ENCODE measurements around the gene SUSD3.

The SUSD3 gene

DNA sequence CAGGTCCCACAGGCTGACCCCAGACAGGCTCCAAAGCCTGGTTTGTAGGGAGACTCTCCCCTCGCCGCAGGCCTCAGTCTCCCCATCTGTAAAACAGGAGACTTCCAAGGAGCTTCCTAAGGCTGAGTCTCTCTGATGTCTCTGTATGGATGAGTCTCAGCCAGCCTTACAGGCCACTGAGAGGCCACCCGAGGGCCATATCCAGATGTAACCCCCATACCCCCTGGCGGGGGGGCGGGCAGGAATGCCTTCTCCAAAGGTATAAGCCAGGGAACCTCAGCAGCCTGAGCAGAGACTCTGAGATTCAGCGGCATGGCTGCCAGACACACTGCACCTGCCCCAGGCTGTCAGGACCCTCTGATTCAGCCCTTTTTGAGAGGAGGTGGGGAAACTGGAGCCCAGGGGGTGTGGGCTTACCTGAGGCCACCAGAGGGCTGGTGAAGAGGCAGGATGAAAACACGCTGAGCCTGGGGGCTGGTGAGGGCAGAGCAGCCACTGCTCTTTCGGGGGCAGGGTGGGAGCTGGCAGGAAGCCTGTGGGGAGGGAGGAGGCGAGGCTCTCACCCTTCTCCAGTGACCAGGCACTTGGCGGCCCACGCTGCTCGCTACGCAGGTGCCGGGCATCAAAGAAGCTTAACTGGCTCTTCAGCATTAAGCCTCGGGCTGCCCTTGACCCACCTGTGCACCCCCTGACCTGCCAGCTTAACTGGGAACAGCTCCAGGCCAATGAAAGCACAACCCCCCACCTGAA is 5.5 kb upstream of the SUSD3 start:
- no peak for DNase-seq (ENCODE audit: low spot score)

DNA sequence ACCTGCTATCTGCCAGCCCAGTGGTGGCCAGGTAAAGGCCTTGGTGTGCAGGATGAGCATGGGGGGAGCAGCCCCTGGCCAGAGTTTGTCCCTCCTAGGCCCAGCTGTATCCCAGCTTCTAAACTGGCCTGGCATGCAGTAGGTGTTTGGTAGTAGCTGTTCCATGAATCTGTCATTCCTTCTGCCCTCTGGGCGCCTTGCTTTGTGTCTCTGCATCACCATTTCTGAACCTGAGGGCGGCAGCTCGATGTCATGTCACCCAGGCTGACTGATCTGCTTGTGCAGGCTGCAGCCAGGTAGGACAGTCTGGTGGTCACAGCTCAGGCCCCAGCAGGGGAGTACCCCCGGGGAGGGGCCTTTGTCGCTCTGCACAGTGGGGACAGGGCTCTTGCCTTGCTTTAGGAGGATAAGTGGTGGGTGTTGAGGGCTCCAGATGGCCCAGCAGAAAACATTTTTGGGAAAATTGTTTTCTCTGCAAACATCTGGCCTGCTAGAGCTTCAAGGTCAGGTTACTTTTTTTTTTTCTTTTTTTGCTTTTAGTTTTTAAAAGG is 4.6 kb upstream of the SUSD3 start:
- DNase-seq (ENCODE audit: low spot score) = no peak

DNA sequence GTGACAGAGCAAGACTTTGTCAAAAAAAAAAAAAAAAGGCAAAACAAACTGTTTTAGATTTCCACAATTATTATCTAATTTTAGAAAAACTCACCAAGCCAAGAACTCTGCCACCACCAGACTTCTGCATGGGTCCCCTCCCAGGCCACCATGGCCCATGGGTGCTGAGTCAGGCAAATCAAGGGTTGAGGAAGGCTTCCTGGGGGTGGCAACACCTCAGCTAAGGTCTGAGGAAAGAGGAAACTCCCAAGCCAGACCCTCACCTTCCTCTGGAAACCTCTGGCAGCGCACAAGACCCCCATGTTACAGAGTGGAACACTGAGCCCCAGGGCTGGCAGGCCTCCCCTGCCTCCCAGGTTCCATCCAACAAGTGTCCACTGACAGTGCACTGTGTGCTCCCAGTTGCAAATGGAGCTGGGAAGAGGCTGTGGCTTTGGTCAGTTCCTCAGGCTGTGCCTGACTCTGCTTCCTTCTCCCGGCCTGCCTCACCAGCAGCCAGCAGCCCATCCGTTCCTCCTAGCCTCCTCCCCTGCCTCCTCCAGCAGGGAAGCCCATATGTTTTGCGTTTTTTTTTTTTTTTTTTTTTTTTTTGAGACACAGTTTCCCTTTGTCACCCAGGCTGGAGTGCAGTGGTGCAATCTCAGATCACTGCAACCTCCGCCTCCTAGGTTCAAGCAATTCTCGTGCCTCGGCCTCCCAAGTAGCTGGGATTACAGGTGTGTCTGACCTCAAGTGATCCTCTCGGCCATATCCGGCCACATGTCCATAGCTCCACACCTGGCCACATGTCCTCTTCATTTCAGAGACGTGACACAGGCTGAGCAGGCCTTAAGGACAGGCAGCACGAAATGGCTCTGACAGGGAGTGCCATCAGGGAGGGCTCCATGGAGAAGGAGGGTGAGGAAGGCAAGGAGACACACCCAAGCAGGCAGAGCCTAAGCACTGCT is 3.5 kb upstream of the SUSD3 start:
- DNase-seq (ENCODE audit: low spot score) = no peak

DNA sequence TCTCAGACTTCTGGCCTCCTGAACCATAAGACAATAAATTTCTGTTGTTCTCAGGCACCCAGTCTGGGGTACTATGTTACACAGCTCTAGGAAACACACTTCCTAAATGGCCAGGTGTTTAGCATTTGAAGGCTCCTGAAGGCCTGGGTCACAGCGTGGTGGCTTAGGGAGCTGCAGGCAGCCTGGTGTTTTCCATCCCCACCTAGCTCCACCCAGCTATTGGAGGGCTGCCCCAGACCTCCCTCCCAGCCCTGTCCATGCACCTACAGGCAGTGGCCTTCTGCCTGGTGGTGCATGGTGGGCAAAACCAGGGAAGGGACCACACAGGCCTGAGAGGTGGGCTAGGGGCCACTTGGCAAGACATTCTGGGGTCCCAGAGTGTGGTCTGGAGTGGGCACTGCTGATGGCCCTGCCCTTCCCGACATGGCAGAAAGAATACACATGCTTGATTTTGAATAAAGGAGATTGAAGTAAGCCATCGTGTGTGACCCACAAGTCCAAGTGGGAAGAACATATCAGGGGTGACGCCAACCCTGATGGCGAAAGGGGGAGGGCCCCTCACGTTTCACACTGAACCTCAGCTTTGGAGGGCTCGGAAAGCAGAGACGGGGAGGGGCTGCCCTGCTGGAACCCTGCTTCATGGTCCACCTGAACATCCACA is 1.3 kb upstream of the SUSD3 start:
- no peak for DNase-seq (ENCODE audit: low spot score)

DNA sequence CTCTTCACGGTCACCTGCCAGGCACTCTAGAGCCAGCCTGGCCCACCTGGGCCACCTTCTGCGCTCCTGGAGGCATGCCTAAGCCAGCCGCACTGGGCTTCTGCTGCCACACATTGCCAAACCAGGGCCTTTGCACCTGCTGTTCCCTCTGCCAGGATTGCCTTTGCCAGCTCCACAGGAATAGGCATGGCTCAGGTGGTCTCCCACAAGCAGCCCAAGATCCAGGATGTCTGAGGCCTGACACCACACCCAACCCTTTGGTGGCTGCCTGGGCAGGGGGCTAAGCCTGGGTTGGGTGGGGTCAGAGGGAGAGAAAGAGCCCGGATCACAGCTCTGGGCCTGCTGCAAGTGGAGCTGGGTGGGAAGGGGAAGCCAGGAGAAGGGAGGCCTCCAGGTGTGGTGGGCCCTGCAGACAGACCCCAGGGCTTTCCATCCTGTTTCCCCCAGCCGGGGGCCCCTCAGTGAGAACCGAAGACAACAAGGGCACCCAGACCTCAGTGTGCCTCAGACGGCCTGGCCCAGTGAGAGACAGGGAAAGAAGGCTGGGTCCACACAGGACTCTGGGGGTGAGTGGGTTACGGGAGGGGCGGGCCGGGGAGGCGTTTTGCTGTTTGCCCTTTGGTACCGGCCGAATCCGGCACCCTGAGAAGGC is 672 bp upstream of the SUSD3 start:
- no peak for DNase-seq (ENCODE audit: low spot score)

DNA sequence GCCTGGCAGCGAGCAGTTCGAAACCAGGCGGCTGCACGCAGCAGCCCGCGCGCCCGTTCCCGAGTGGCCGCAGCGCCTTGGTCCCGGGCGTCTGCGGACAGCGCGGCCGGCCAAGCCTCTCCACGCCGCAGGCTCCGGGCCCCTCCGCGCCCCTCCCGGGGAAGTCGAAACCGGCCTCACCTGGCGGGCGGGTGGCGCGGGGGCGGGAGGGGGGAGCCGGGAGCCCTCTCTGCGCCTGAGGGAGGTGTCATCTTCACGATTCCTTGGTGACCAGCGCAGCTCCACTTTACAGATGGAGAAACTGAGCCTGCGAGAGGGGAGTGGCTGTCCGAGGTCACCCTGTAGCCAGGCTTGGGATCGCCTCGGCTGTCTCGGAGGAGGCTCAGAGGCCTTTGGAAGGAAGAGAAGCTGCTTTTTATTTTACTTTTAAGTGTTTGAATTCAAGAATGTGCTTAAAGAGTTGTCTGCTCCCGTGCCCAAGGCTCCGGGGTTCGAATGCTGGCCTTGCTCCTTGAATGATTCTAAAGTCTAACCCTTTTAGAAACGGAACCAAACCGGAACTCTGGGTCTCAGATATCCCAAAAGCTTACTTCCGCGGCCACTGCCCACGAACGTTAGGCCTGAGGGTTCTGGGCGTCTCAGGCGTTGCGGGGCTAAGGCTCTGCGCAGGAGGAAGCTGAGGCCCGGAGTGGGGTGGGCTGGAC is 662 bp downstream of the SUSD3 start:
- no peak for DNase-seq (ENCODE audit: low spot score)

DNA sequence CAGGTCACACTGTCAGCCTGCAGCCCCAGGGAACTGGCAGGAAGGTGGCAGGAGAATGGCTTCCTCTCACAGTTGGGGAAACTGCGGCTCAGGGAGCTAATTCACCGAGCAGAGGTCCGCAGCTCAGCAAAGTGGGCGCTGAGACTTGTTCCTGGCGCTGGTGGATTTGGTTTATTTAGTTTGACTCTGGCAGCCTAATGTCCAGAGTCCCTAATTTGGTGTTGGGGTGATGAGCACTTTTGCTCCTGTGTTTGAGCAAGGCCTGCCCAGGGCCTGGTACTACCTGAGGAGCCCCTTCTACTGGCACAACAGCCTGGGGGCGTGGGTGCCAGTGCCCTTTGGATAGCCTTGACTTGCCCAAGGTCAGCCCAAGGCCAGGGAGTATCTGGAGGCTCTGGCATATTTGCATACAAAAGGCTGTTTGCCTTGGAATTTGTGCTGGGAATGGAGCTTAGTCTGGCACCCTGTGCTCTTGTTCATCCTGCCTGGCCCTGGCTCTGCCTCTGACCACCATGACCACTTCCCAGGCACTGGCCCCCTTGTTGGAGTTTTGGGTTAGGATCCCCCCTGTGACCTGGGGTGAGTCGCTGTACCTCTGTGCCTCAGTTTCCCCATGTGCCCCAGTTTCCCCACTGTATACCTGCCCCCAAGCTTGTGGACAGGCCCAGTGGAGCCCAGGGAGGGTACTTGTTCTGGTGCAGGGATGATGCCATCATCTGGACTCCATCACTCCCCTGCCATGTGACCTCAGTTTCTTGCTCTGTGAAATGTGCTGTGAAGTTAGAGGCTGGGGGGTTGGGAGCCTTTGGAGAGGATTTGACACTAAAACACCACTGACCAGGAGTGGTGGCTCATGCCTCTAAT is 1.4 kb downstream of the SUSD3 start:
- no peak for DNase-seq (ENCODE audit: low spot score)

DNA sequence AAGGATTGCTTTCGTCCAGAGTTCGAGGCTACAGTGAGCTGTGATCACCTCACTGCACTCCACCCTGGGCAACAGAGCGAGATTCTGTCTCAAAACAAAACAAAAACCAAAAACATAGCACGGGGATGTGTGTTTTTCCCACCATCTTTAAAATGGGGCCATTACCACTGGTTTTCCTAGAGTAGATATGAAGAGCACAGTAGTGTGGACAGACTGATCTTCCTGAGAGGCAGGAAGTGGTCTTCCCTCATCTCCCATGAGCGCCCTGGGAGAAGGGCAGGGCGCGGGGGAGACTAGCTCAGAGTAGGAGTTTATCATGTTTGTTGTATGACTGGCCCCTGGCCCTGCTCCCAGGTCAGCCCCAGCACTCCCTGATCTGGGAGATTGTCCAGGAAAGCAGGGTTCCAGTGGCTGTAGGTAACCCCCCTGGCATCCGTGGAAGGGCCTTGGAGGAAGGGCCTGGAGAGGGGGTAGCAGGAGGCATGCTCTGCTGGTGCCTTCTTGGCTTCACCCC is 2.3 kb downstream of the SUSD3 start:
- DNase-seq (ENCODE audit: low spot score) = no peak

DNA sequence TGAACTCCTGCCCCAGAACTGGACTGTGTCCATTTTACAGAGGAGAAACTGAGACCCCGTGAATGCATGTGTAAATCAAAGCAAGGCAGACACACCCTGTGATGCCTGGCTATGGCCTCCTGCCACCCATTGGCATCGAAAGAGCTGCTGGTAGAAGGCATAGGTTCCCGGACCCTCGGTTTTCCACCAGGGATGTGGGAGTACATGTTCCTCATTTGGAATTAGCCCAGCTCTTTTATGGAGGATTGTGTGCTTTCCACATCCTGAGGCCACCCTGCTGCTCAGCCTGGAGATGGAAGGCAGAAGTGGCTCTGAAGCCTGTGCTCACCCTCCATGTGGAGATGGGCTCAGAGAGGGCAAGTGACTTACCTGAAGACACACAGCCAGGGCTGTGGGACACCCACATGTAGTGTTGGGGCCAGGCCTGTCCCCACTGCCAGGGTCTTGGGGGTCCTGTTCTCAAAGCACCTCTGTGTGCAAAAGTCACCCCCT is 2.8 kb downstream of the SUSD3 start:
- DNase-seq (ENCODE audit: low spot score) = no peak

DNA sequence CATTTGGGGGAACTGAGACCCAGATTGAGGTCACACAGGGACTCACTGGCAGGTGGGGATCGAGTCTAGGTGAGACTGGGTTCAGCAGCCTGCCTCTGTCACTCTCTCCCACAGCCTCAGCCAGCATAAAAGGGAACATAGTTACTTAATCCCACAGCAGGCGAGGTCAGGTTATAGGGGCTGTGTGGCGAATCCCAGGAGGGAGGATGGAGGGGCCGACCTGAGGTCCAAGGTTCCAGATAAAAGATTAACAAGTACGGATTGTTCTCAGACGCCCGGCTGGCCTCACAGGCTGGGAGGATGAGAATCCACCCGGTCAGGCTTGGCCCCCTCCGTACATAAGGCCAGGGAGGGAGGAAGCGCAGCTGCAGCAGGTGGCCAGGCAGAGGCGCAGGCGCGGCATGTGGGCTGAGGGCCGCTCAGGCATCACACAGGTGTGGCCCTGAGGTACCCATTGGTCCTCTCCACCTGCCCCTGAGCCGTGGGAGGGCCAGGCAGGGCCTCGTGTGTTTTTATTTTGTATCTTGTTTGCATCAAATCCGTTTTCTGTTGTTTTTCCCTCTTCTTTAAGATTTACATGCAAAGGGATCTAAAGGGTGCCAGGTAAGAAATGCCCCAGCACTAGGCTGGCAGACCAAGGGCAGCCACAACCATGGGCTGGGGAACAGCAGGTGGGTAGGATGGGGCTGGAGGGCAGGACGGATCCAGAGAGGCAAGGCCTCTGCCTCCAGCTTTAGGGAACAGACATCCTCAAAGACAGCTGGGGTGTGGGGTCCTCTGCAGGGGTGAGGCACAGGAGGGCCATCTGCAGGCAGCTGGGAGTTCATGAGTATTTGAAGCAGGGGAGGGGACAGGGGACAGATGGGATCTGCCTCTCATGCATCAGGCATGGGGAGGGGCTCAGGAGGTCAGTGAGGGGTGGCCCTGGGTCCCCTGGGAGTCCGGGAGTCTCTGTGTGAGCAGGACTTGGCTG is 3.6 kb downstream of the SUSD3 start:
- DNase-seq (ENCODE audit: low spot score) = no peak

DNA sequence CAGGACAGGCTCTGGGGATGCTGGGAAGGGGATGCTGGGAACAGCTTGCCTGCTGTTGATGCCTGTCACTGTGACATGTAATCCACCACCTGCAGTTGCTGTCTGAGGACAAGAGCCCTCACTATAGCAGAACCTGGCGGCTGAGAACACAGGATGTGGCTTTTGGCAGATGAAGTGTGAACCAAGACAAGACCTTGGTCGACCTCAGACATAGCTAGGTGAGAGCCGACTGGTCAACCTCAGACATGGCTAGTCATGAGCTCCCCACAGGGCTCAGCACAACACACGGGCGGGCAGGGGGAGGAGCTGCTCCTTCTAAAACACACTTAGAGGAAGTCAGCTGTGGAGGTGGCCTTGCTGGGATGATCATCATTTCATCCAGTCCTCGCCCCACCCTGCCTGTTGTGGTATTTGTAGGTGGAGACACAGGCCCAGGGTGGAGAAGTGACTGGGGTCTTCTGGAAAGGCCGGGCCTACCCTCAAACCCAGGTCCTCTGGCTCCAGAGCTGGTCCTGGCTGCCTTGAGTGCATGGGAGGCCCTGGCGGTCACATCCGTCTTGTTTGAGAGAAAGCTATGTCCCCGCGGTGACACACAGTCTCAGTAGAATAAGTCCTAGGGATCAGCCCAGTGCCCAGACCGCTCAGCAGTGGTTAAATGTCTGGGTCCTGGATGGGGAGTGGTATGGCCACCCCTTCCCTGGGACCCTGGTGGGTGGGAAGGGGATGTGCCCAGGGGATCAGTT is 6.1 kb downstream of the SUSD3 start:
- DNase-seq (ENCODE audit: low spot score) = no peak

DNA sequence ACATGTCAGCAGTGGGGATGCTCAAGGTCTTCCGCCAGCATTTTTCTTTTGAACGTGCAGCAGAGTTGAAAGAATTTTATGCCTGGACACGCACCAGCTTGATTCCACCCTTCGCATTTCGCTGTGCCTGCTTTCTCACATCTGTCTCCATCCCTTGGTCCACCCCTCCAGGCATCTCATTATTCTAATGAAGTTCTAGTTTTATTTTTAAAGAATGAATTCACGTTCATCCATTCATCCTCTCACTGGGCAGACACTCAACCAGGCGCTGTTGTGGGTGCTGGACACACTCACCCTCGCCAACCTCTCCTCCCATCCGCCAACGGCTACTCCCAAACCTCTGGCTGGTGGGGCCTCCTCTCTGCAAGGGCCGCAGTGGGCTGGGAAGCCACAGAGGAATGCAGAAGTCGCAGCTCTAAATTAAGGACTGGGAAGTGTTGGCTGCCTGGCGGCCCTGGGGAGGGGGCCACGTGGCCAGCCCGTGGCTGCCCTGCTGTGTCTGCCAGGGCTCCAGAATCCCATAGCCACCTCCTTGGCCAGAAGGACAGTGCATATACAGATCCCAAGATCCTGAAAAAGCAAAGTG is 6.7 kb downstream of the SUSD3 start:
- DNase-seq (ENCODE audit: low spot score) = peak; percentile 26

DNA sequence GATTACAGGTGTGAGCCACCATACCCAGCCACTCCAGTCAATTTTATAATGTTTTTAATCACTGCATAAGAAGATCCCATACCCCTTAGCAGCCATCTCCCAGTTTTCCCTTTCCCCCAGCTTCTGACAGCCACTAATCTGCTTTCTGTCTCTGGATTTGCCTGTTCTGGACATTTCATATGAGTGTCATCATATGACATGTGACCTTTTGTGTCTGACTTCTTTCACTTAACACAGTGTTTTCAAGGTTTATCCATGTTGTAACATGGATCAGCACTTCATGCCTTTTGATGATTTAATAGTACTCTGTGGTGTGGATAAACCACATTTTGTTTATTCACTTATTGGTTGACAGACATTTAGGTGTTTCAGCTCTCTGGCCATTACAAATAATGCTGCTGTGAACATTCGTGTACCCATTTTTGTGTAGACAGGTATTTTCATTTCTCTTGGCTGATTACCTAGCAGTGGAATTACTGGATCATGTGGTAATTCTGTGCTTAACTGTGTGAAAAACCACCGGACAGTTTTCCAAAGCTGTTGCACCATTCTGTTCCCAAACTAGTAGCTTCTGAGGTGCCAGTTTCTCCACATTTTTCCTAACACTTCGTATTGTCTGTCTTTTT is 8.6 kb downstream of the SUSD3 start:
- DNase-seq (ENCODE audit: low spot score) = no peak

DNA sequence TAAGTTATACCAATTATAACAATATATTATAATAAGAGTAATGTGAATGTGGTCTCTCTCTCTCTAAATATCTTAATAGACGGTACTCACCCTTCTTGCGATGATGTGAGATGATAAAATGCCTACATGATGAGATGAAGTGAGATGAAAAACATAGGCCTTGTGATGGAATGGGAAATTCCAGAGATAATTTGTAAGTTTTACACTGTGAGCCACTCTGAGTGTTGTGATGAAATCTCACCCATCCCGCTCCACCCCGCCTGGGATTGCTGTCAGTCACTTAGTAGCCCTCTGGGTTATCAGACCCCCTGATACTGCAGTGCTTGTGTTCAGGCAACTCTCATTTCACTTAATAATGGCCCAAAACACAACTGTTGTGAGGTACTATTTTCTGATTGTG is 10.5 kb downstream of the SUSD3 start:
- DNase-seq (ENCODE audit: low spot score) = no peak

DNA sequence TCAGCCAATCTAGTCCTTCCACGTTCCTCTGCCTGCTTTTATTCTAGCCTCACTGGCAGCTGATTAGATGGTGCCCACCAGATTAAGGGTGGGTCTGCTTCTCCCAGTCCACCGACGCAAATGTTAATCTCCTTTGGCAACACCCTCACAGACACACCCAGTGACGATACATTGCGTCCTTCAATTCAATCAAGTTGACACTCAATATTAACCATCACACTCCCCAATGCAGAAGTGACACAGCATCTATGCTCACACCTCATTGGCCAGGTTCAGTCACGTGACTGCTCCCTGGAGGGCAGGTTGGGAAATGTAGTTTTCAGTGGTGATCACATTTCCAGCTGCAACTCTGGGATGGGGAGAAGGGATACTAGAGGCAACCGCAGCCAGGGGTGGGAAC is 13.0 kb downstream of the SUSD3 start:
- DNase-seq (ENCODE audit: low spot score) = no peak

DNA sequence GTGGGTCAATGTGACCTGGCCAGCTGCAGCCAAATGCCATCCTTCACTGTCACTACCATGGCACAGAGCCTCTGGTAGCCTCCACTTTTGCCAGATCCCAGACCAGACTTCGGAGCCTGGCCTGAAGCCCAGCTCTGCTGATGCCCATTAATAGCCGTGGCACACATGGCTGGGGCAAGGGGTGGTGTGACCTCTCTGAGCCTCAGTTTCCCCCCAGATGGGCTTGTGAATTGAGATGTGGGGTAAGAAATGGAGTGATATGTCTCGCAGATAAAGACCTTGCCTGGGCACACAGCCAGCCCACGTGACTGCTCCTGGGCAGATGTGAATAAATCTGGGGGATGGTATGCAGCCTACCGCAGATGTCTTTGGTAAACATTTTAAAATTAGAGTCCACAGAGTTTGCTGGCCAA is 13.9 kb downstream of the SUSD3 start:
- no peak for DNase-seq (ENCODE audit: low spot score)

All from putamen (tissue), 1 donor.